Measurements from ENCODE around the gene SPG7.

DNA sequence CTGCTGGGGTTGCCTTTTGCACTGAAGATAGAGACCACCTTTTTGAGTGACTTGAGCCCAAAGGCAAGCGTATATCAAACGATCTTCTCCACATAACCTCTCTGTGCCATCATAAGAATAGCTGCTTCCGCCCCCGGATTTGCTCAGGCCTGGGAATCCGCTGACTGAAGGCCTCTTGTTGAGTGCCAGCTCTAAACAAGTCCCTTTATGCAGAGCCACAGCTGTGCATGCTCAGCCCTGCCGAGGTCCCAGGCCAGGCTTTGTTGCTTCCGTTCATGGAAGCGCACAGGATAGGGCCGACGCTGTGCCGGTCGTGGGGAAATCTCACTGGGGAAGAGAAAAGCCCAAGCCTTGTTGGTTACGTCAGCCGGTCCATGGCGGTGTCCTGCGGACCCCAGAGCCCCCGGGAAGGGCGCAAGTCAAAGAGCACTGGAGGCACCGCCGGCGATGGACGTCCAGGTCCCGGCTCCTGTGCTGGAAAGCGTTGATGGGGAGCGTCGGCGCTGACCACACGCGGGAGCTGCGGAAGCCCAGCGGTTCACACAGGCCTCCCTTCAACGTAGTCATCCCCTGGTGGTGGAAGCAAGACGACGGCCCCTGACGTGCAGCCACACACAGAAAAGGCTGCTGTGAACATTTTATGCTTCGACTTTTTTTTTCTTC lies 28.8 kb downstream of the SPG7 start:
- TF ChIP-seq ZNF274 (IDR thresholded peaks at IDR 0.05; ENCODE audit: low read length) (no peak), ZNF274 (tag by site-specific recombination; IDR thresholded peaks at IDR 0.05; ENCODE audit: borderline replicate concordance) (no peak), REPIN1 (tag by site-specific recombination; IDR thresholded peaks at IDR 0.05; ENCODE audit: low read depth) (no peak)
- TF ChIP-seq, protein P1, sequence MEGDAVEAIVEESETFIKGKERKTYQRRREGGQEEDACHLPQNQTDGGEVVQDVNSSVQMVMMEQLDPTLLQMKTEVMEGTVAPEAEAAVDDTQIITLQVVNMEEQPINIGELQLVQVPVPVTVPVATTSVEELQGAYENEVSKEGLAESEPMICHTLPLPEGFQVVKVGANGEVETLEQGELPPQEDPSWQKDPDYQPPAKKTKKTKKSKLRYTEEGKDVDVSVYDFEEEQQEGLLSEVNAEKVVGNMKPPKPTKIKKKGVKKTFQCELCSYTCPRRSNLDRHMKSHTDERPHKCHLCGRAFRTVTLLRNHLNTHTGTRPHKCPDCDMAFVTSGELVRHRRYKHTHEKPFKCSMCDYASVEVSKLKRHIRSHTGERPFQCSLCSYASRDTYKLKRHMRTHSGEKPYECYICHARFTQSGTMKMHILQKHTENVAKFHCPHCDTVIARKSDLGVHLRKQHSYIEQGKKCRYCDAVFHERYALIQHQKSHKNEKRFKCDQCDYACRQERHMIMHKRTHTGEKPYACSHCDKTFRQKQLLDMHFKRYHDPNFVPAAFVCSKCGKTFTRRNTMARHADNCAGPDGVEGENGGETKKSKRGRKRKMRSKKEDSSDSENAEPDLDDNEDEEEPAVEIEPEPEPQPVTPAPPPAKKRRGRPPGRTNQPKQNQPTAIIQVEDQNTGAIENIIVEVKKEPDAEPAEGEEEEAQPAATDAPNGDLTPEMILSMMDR (tag by site-specific recombination; IDR thresholded peaks at IDR 0.05) = no peak
- TF ChIP-seq, protein P2, sequence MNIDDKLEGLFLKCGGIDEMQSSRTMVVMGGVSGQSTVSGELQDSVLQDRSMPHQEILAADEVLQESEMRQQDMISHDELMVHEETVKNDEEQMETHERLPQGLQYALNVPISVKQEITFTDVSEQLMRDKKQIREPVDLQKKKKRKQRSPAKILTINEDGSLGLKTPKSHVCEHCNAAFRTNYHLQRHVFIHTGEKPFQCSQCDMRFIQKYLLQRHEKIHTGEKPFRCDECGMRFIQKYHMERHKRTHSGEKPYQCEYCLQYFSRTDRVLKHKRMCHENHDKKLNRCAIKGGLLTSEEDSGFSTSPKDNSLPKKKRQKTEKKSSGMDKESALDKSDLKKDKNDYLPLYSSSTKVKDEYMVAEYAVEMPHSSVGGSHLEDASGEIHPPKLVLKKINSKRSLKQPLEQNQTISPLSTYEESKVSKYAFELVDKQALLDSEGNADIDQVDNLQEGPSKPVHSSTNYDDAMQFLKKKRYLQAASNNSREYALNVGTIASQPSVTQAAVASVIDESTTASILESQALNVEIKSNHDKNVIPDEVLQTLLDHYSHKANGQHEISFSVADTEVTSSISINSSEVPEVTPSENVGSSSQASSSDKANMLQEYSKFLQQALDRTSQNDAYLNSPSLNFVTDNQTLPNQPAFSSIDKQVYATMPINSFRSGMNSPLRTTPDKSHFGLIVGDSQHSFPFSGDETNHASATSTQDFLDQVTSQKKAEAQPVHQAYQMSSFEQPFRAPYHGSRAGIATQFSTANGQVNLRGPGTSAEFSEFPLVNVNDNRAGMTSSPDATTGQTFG (tag by site-specific recombination; IDR thresholded peaks at IDR 0.05; ENCODE audit: borderline replicate concordance) = no peak

Measured in HEK293 (cell line).